Ovary (tissue), 9 donors: ENCODE results near the gene SLC35B1. TPM values are rescaled to one million over a fixed set of nuclear protein-coding genes. Genes with fewer than 3 reads are reported as not detected.

ENCODE experiments used
- DNase-seq, 5 donors: peaks; one replicate each; pipeline ENCODE4 v3.0.0-alpha.2; 2019 to 2020
- H3K27ac ChIP-seq, 2 donors: fragments of 200-600 bp; one replicate each; pipeline versions ENCODE4 v1.5.1 to v1.8.0; 2019 to 2022
- H3K27me3 ChIP-seq: fragments of 200-600 bp; one replicate; pipeline ENCODE4 v1.8.0; 2022
- H3K36me3 ChIP-seq: fragments of 200-600 bp; sonication (generic); one replicate; pipeline ENCODE4 v1.5.1; 2019
- H3K4me1 ChIP-seq: one replicate; pipeline ENCODE4 v1.8.1; 2013; ENCODE audit warnings: mild to moderate bottlenecking, moderate library complexity; ENCODE audit not compliant: insufficient read depth
- H3K4me3 ChIP-seq: fragments of 200-600 bp; sonication (generic); one replicate; pipeline ENCODE4 v1.5.1; 2017
- H3K9me3 ChIP-seq, 2 donors: fragments of 200-600 bp in 1 of 2; sonication (generic) in 1 of 2; one replicate each; pipeline versions ENCODE4 v1.5.1 to v1.8.1; 2013 to 2019; ENCODE audit warnings: mild to moderate bottlenecking in 1 of 2, moderate library complexity in 1 of 2
- EP300 ChIP-seq: sonication (generic); formaldehyde crosslinking; IDR thresholded peaks from one replicate; pipeline ENCODE4 v1.6.1; 2017; ENCODE audit warnings: antibody characterized with exemption
- POLR2A ChIP-seq: fragments of 450-650 bp; IDR thresholded peaks from one replicate; pipeline ENCODE4 v1.6.1; 2017; ENCODE audit warnings: antibody characterized with exemption, mild to moderate bottlenecking, moderate library complexity
- WGBS, 3 donors: extraction: QIAGEN DNeasy Blood & Tissue Kit in 1 of 3; methylation state at CpG; one replicate each; pipeline versions ENCODE4 v1.1.5 to v1.1.7; 2013 to 2017; 5-methylcytosine and 5-hydroxymethylcytosine counted together
- intact Hi-C, 4 donors: fragments of 100-400 bp; cut with DNase I; formaldehyde crosslinking; loops; one replicate each; pipeline versions ENCODE4 v1.11.0 to v1.15.1; 2022 to 2023
- polyA plus RNA-seq, 2 donors: library from polyadenylated mRNA; stranded (reverse); fragments of 200-250 nt in 1 of 2; fragments of 350-450 nt in 1 of 2; fragmentation: Illumina TruSeq in 1 of 2; extraction: RNeasy Lipid Tissue Mini Kit (QIAGEN cat#74804) in 1 of 2; gene quantifications; one replicate each; pipeline ENCODE4 v1.2.3, GENCODE V29; 2013 to 2014
- total RNA-seq, 7 donors: library from RNA; depleted of rRNA in 2 of 7; stranded (reverse); fragments of >200 nt in 2 of 7; fragmentation: NEBNext Ultra II Directional in 3 of 7; extraction: Animal tissue kit (Norgen Biotek cat#: 25700) in 3 of 7; gene quantifications; one replicate each; pipeline versions ENCODE4 v1.1.0 to v1.2.4, GENCODE V29; 2016 to 2023
- TF ChIP-seq, protein P1 (sequence below), 3 donors: fragments of 450-650 bp in 2 of 3; fragments of 200-600 bp in 1 of 3; IDR thresholded peaks; one replicate each; pipeline versions ENCODE4 v1.5.1 to v1.8.0; 2016 to 2022; ENCODE audit warnings: antibody characterized with exemption in 3 of 3, mild to moderate bottlenecking in 1 of 3
- donor health status: DM: no; HTN: no; CAD: no; lungs with moderate emphysema.
- donor health status: DM: no; HTN: no; CAD: no.
- donor health status: Bipolar disorder and iron deficiency.
- donor health status: DM: yes; HTN: yes; CAD: no.
- donor health status: DM: no; HTN: no; CAD: no.
- donor health status: DM: yes; HTN: yes; CAD: no.

SLC35B1 gene
- total and polyA plus RNA-seq, 9 donors, result 20.9 to 53.3 (median 28.8) TPM

GRCh38 chr17:49717371-49717861 is 9.7 kb upstream of the SLC35B1 start:
- no peak for DNase-seq
- no peak for TF ChIP-seq POLR2A
- no peak for TF ChIP-seq EP300
- TF ChIP-seq, protein P1, sequence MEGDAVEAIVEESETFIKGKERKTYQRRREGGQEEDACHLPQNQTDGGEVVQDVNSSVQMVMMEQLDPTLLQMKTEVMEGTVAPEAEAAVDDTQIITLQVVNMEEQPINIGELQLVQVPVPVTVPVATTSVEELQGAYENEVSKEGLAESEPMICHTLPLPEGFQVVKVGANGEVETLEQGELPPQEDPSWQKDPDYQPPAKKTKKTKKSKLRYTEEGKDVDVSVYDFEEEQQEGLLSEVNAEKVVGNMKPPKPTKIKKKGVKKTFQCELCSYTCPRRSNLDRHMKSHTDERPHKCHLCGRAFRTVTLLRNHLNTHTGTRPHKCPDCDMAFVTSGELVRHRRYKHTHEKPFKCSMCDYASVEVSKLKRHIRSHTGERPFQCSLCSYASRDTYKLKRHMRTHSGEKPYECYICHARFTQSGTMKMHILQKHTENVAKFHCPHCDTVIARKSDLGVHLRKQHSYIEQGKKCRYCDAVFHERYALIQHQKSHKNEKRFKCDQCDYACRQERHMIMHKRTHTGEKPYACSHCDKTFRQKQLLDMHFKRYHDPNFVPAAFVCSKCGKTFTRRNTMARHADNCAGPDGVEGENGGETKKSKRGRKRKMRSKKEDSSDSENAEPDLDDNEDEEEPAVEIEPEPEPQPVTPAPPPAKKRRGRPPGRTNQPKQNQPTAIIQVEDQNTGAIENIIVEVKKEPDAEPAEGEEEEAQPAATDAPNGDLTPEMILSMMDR (IDR thresholded peaks at IDR 0.05), result no peak
- intact Hi-C loops, result no loop called here
- Histone ChIP-seq H3K4me3 (no peak overlapping the region), H3K36me3 (no peaks in the 10 kb centered on the region), H3K9me3 (no peaks in the 10 kb centered on the region), H3K27ac (no peak overlapping the region), H3K27me3 (no peaks in the 10 kb centered on the region), H3K4me1 (peaks cover under 1% of the 10 kb centered on the region)
- 84 to 93% (median 84%) methylated on average over 10 of the region's 10 CpGs for WGBS, 3 donors

GRCh38 chr17:49716668-49717364 is 9.1 kb upstream of the SLC35B1 start:
- no peaks in the 10 kb centered on the region for H3K9me3 ChIP-seq
- H3K27ac ChIP-seq, result no peak overlapping the region
- TF ChIP-seq, protein P1 (IDR thresholded peaks at IDR 0.05), result no peak
- TF ChIP-seq EP300 (no peak), POLR2A (no peak)
- H3K4me1 ChIP-seq, result no peaks in the 10 kb centered on the region
- H3K36me3 ChIP-seq, result no peaks in the 10 kb centered on the region
- 91 to 96% (median 91%) methylated on average over 1 of the region's 1 CpG for WGBS, 3 donors
- no peak overlapping the region for H3K4me3 ChIP-seq
- no peaks in the 10 kb centered on the region for H3K27me3 ChIP-seq
- intact Hi-C loops, result no loop called here
- DNase-seq, result no peak

GRCh38 chr17:49715717-49716279 is 8.0 kb upstream of the SLC35B1 start:
- WGBS, 3 donors, result 55 to 64% (median 56%) methylated on average over 9 of the region's 9 CpGs
- Histone ChIP-seq H3K36me3 (no peaks in the 10 kb centered on the region), H3K27me3 (no peaks in the 10 kb centered on the region), H3K4me3 (no peak overlapping the region), H3K27ac (no peak overlapping the region), H3K4me1 (no peaks in the 10 kb centered on the region), H3K9me3 (no peaks in the 10 kb centered on the region)
- intact Hi-C loops, result no loop called here
- DNase-seq, result no peak
- TF ChIP-seq EP300 (no peak), POLR2A (no peak)

- no peak for DNase-seq
- TF ChIP-seq POLR2A, result no peak
- Histone ChIP-seq H3K9me3 (no peaks in the 10 kb centered on the region), H3K4me1 (no peaks in the 10 kb centered on the region), H3K27ac (no peak overlapping the region), H3K36me3 (no peaks in the 10 kb centered on the region), H3K4me3 (no peak overlapping the region), H3K27me3 (no peaks in the 10 kb centered on the region)
- 75 to 80% (median 79%) methylated on average over 4 of the region's 4 CpGs for WGBS, 3 donors
- intact Hi-C loops, result no loop called here
Observed at GRCh38 chr17:49715216-49715615, 7.5 kb upstream of the SLC35B1 start.

DNA sequence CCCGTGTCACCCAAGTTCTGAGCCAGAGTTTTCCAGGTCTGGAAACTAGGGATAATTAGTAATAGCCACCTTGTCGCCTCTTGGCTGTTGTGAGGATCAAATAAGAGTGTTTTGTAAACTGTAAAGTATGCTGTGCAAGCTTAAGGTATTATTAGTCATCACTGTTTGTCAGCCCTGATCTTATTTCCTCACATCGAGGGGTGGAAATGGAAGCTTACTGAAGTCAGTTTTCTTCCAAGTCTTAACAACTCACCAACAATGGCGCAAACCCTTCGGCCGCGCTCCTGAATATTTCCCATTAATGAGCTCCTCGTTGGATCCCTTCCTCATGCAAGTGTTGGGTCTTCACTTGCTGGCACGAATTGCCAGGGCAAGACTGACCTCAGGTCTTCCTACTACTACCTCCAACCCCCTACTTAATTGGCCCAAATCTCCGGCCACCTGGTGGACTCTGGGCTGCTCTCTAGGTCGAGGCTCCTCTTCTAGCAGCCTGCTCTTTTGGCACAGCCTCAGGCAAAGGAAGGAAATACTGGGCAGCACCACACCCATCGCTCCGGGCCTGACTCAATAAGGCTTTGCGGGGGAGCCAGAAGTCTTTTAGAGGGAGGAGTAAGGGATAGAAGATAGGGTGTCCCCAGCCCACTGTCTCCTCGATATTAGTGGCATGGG is 885 bp upstream of the SLC35B1 start:
- H3K4me1 ChIP-seq, result peaks cover 3% of the 10 kb centered on the region
- H3K27ac ChIP-seq, result peak overlapping the region in 1 of 2 donors; percentile 85
- no peaks in the 10 kb centered on the region for H3K9me3 ChIP-seq
- peak overlapping the region; percentile 16 for H3K4me3 ChIP-seq
- no peak for DNase-seq
- intact Hi-C loops, result loop anchor here in 3 of 4 donors (5.0 to 10.0 kb wide), 3 partner anchors 74 to 276 kb away; no protein-coding TSS in a partner anchor
- no peaks in the 10 kb centered on the region for H3K36me3 ChIP-seq
- 48 to 55% (median 49%) methylated on average over 15 of the region's 15 CpGs for WGBS, 3 donors
- no peak for TF ChIP-seq EP300
- no peaks in the 10 kb centered on the region for H3K27me3 ChIP-seq
